AG09309 (cell line): ENCODE results near the gene PRKD1.

ENCODE experiments used
- DNase-seq: peaks from one replicate; pipeline ENCODE4 v3.0.0-alpha.2; 2010; ENCODE audit warnings: low read depth
- H3K4me3 ChIP-seq: 2 replicates; pipeline ENCODE4 v1.5.1; 2011; ENCODE audit warnings: mild to moderate bottlenecking, low read depth, low read length, moderate library complexity; ENCODE audit not compliant: control insufficient read depth
- CTCF ChIP-seq: IDR thresholded peaks from 2 replicates; pipeline ENCODE4 v1.5.1; 2011; ENCODE audit warnings: mild to moderate bottlenecking, low read depth, low read length, inconsistent platforms; ENCODE audit not compliant: insufficient read depth, control insufficient read depth; ENCODE audit errors: missing control alignments

The PRKD1 gene

GRCh38 chr14:29608861-29609260 is 318.8 kb downstream of the PRKD1 start:
- DNase-seq = no peak
- no peak for TF ChIP-seq CTCF

GRCh38 chr14:29607169-29607568 is 320.5 kb downstream of the PRKD1 start:
- no peak overlapping the region for H3K4me3 ChIP-seq

More at GRCh38 chr14:29608861-29609260, 318.8 kb downstream of the PRKD1 start:
- no peak overlapping the region for H3K4me3 ChIP-seq

DNA sequence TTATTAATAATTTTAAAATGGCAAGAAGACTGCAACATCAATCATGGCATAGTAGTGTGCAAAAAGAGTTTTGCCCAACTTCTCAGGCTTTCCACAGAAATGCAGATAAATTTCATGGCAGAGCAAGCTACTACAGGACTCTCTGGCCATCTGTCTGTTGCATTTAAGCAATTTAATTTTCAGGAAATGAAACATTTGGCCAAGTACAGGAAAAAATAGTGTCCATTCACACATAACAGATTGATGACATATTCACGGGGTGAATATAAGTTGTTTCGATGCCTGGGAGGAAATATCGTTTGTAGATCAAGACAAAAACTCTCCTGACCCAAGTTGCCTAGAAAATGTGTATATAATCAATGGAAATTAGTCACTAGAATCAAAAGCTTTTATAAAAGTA is 324.0 kb downstream of the PRKD1 start:
- no peak for TF ChIP-seq CTCF
- DNase-seq = no peak
- H3K4me3 ChIP-seq = no peak overlapping the region

More at GRCh38 chr14:29607169-29607568, 320.5 kb downstream of the PRKD1 start:
- no peak for DNase-seq
- no peak for TF ChIP-seq CTCF

GRCh38 chr14:29601616-29602015 is 326.0 kb downstream of the PRKD1 start:
- TF ChIP-seq CTCF = no peak

GRCh38 chr14:29587761-29588470 is 339.7 kb downstream of the PRKD1 start:
- no peak for DNase-seq
- TF ChIP-seq CTCF = no peak
- H3K4me3 ChIP-seq = no peak overlapping the region

More at GRCh38 chr14:29601616-29602015, 326.0 kb downstream of the PRKD1 start:
- DNase-seq = no peak
- no peak overlapping the region for H3K4me3 ChIP-seq

- H3K4me3 ChIP-seq = no peak overlapping the region
- no peak for TF ChIP-seq CTCF
- no peak for DNase-seq
These were observed 340.6 kb downstream of the PRKD1 start for GRCh38 chr14:29587046-29587445.
